ENCODE data around the gene PAQR5.

GRCh38 chr15:69313432-69314000 is 14.8 kb downstream of the PAQR5 start:
- TF ChIP-seq CTCF (IDR thresholded peaks at IDR 0.05) = no peak
- TF ChIP-seq POLR2AphosphoS5 (IDR thresholded peaks at IDR 0.05) = no peak
- no peak for TF ChIP-seq POLR2A (IDR thresholded peaks at IDR 0.05)
